Measurements from ENCODE around the gene TRIP12.

Gene TRIP12

GRCh38 chr2:229821316-229821715 lies 100.5 kb downstream of the TRIP12 start:
- no peak for DNase-seq (ENCODE audit: low read depth)
- TF ChIP-seq CTCF (conservative IDR thresholded peaks at IDR 0.05; ENCODE audit: control insufficient read depth, insufficient read depth, low read depth, low read length), result no peak
- no peak overlapping the region for H3K4me3 ChIP-seq (ENCODE audit: control insufficient read depth, low read depth, low read length)

GRCh38 chr2:229818230-229818629 lies 103.6 kb downstream of the TRIP12 start:
- TF ChIP-seq CTCF (conservative IDR thresholded peaks at IDR 0.05; ENCODE audit: control insufficient read depth, insufficient read depth, low read depth, low read length), result no peak
- H3K4me3 ChIP-seq (ENCODE audit: control insufficient read depth, low read depth, low read length), result no peak overlapping the region
- no peak for DNase-seq (ENCODE audit: low read depth)

DNA sequence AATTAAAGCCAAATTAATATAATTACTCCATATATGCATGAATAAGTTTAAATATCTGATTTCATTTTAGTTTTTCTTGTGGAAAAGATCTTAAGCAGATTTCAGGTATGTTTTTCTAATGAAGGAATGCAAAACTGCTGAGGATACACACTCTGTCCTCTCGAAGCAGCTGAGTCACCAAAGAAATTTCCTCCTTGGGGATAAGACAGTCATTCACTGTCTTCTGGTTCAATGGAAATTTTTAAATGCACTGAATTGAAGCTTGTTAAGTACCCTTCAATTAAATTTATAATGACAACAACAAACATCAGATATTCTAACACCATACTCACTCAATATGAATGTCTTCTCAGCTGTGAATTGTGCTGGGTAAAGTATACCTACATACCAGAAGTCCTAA lies 106.0 kb downstream of the TRIP12 start:
- no peak for TF ChIP-seq CTCF (conservative IDR thresholded peaks at IDR 0.05; ENCODE audit: control insufficient read depth, insufficient read depth, low read depth, low read length)
- no peak overlapping the region for H3K4me3 ChIP-seq (ENCODE audit: control insufficient read depth, low read depth, low read length)
- DNase-seq (ENCODE audit: low read depth), result peak; percentile 44

GRCh38 chr2:229815342-229815741 lies 106.5 kb downstream of the TRIP12 start:
- H3K4me3 ChIP-seq (ENCODE audit: control insufficient read depth, low read depth, low read length), result no peak overlapping the region
- no peak for DNase-seq (ENCODE audit: low read depth)
- TF ChIP-seq CTCF (conservative IDR thresholded peaks at IDR 0.05; ENCODE audit: control insufficient read depth, insufficient read depth, low read depth, low read length), result no peak

DNA sequence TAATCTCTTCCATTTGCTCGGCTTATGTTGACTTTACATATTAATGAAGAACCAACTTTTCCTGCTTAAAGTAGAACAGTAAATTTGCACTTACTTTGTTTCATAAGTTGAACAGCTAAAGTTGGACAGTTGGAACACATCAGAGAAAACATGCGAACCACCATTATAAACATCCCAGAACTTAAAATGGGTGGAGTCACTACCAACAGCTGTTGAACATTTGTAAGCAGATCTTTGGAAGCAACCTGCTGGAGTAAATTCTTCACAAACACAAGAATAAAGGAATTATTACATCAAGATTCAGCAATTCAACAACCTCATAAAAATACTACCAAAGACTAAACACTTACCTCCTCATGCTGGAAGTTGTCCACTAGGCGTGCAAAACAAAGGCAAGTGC lies 111.0 kb downstream of the TRIP12 start:
- DNase-seq (ENCODE audit: low read depth), result no peak

DNA sequence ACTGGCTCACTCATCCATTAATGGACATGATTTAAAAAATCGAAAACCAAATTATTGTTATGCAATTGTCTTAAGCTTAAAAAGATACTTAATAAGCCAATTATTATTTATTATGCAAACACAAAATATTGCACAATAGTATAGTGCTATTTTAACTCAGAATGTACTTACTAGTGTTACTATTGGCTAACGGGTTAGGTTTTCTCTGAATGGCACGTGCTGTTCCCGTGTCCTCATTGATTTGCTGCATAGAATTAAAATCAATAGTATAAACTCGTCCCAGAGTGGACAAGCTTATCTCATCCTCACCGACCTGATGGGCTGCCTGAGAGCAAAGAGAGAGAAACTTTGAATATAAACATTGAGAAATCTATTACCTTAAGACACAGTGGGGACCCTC lies 116.2 kb downstream of the TRIP12 start:
- DNase-seq (ENCODE audit: low read depth), result no peak
- TF ChIP-seq CTCF (conservative IDR thresholded peaks at IDR 0.05; ENCODE audit: control insufficient read depth, insufficient read depth, low read depth, low read length), result no peak
- H3K4me3 ChIP-seq (ENCODE audit: control insufficient read depth, low read depth, low read length), result no peak overlapping the region

More for the DNA sequence above, 111.0 kb downstream of the TRIP12 start:
- H3K4me3 ChIP-seq (ENCODE audit: control insufficient read depth, low read depth, low read length), result no peak overlapping the region
- TF ChIP-seq CTCF (conservative IDR thresholded peaks at IDR 0.05; ENCODE audit: control insufficient read depth, insufficient read depth, low read depth, low read length), result no peak

- no peak for DNase-seq (ENCODE audit: low read depth)
- H3K4me3 ChIP-seq (ENCODE audit: control insufficient read depth, low read depth, low read length), result no peak overlapping the region
- no peak for TF ChIP-seq CTCF (conservative IDR thresholded peaks at IDR 0.05; ENCODE audit: control insufficient read depth, insufficient read depth, low read depth, low read length)
These were observed 119.0 kb downstream of the TRIP12 start for GRCh38 chr2:229802785-229803184.
